NCI-H510A (cell line): Measurements from ENCODE around the gene ST3GAL5.
"Not testable (repeated sequence)": the region's sequence is repeated elsewhere in the genome, so short reads cannot be mapped to it uniquely, and the experiment has no call there.

ENCODE experiments used
- DNase-seq: peaks from one replicate; lab custom pipeline; 2025; lab: John Stamatoyannopoulos, UW

The ST3GAL5 gene

GRCh38 chr2:85888684-85889626 is at the start of gene ST3GAL5:
TSS of gene ST3GAL5 (minus strand) at chr2:85888990. CDS start at chr2:85888905, 85 bp downstream.
- DNase-seq = peak; percentile 76

GRCh38 chr2:85938456-85938855 is 49.7 kb upstream of the ST3GAL5 start:
- no peak for DNase-seq

GRCh38 chr2:85937069-85937439 is 48.3 kb upstream of the ST3GAL5 start:
- DNase-seq = no peak

- no peak for DNase-seq
These were observed 47.8 kb upstream of the ST3GAL5 start for GRCh38 chr2:85936421-85937068.

GRCh38 chr2:85935746-85936208 is 47.0 kb upstream of the ST3GAL5 start:
- DNase-seq = no peak

GRCh38 chr2:85935170-85935745 is 46.5 kb upstream of the ST3GAL5 start:
- no peak for DNase-seq

- DNase-seq = no peak
These were observed 45.2 kb upstream of the ST3GAL5 start for GRCh38 chr2:85933753-85934594.

GRCh38 chr2:85931151-85931550 is 42.4 kb upstream of the ST3GAL5 start:
- DNase-seq = not testable (repeated sequence)

GRCh38 chr2:85930129-85931124 is 41.6 kb upstream of the ST3GAL5 start:
- no peak for DNase-seq

GRCh38 chr2:85929096-85930050 is 40.6 kb upstream of the ST3GAL5 start:
- DNase-seq = no peak

- no peak for DNase-seq
These were observed 38.3 kb upstream of the ST3GAL5 start for GRCh38 chr2:85926931-85927661.

GRCh38 chr2:85926526-85926925 is 37.7 kb upstream of the ST3GAL5 start:
- DNase-seq = no peak

GRCh38 chr2:85925216-85925671 is 36.5 kb upstream of the ST3GAL5 start:
- no peak for DNase-seq

GRCh38 chr2:85924522-85924921 is 35.7 kb upstream of the ST3GAL5 start:
- no peak for DNase-seq

- no peak for DNase-seq
These were observed 33.4 kb upstream of the ST3GAL5 start for GRCh38 chr2:85922199-85922598.

- DNase-seq = no peak
These were observed 32.9 kb upstream of the ST3GAL5 start for GRCh38 chr2:85921659-85922058.

GRCh38 chr2:85920810-85921545 is 32.2 kb upstream of the ST3GAL5 start:
- no peak for DNase-seq
